Measurements from ENCODE around the gene RIMBP3B. TPM values are rescaled to one million over a fixed set of nuclear protein-coding genes. Genes with fewer than 3 reads are reported as not detected.
"Not testable (repeated sequence)": the region's sequence is repeated elsewhere in the genome, so short reads cannot be mapped to it uniquely, and the experiment has no call there.

The RIMBP3B gene
- total RNA-seq, 1 experiment from 2014 or later, result 0.17 TPM

DNA sequence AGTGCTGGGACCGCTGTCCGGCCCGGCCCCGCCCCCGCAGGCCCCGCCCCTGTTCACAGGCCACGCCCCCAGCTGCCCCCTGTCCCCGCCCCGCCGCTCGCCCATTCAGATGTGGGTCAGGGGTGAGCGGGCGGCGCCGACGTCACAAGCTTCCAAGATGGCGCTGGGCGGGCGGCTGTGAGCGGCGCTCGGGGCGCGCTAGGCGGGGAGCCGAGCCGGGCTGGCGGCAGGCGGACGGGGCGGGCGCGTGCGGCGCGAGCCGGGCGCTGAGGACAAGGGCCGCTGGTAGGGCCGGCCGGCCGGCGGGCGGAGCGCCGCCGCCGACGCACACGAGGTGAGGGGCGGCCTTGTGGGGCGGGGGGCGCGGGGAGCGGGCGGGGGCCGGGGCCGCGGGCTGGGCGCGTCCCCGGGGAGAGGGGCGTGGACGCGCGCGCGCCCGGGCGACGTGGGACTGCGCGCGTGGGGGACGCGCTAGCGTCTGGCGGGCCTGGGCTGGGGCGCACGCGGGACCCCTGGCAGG is 33.7 kb downstream of the RIMBP3B start, which contains the start of gene HIC2:
Gene HIC2, plus strand, starts transcription at position 145 of the 520 bp plus-strand sequence. CDS start 25,461 bp downstream, outside the sequence.
- H3K27me3 Mint-ChIP-seq (ENCODE audit: unreplicated experiment); BruUV-seq (replicated peaks); intact Hi-C loops (cut with micrococcal nuclease; ENCODE audit: unreplicated experiment); H3K4me3 Mint-ChIP-seq (ENCODE audit: low read depth, unreplicated experiment); H3K27ac Mint-ChIP-seq (ENCODE audit: unreplicated experiment); H3K4me1 Mint-ChIP-seq (ENCODE audit: low read depth, unreplicated experiment); CTCF ChIA-PET; H3K9me3 Mint-ChIP-seq (ENCODE audit: low read depth, unreplicated experiment); H3K36me3 Mint-ChIP-seq (ENCODE audit: insufficient read depth, unreplicated experiment): not testable (repeated sequence)
- DNase-seq, result peak; percentile 48

DNA sequence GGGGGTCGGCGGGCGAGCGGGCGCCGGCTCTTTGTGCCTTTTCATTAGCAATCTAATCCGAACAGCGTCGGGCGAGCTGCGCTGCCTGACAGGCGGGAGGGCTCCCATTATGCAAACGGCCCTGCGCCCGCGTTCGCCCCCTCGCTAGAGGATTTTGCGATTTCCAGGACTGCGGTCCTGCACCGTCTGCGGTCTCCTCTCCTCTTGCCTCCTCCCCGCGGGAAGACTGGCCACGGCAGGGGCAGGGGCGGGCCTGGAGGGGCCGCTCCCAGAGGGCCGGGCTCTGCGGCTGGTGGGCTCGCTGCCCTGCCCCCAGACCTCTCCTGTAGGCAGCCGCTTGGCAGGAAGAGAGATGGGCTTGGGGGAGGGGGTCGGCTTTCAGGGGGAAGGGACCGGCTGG is 34.3 kb downstream of the RIMBP3B start:
- H3K4me3 Mint-ChIP-seq (ENCODE audit: low read depth, unreplicated experiment); intact Hi-C loops (cut with micrococcal nuclease; ENCODE audit: unreplicated experiment): not testable (repeated sequence)

DNA sequence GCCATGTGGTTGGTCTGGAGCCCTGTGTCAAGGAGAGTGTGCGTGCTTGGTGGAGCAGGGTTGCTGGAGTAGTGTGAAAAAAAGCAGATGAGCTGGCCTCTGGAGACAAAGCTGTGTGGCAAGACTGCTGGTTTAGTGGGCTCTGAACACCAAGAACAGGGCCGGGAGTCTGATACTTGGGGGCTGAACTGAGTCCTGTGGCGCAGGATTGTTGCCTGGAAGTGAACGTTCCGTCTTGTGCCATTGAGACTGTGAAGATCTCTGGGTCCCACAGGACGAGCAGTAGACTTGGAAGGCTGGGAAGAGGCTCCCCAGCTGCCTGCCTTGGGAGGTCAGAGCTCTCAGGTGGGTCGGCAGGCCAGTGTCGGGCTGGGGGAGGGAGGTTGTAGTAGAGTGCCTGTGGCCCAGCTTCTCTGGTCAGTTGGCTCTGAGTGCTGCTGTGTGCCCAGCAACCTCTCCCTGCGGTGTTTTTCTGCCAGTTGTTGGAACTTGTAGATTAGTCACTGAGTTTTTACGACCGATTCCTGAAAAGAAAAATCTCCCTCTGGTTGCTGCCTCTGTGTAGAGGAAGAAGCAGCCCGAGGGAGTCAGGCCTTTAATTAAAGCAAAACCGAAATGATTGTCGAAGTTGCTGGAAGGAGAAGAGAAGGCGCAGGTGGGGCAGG is 35.6 kb downstream of the RIMBP3B start:
- H3K4me3 Mint-ChIP-seq (ENCODE audit: low read depth, unreplicated experiment); CTCF ChIA-PET; intact Hi-C loops (cut with micrococcal nuclease; ENCODE audit: unreplicated experiment); H3K4me1 Mint-ChIP-seq (ENCODE audit: low read depth, unreplicated experiment); H3K27ac Mint-ChIP-seq (ENCODE audit: unreplicated experiment); H3K36me3 Mint-ChIP-seq (ENCODE audit: insufficient read depth, unreplicated experiment); H3K9me3 Mint-ChIP-seq (ENCODE audit: low read depth, unreplicated experiment); H3K27me3 Mint-ChIP-seq (ENCODE audit: unreplicated experiment); DNase-seq: not testable (repeated sequence)
- TSS peak; percentile 82 for BruUV-seq (replicated peaks)

More for the DNA sequence above, 34.3 kb downstream of the RIMBP3B start:
- DNase-seq; H3K4me1 Mint-ChIP-seq (ENCODE audit: low read depth, unreplicated experiment); H3K27me3 Mint-ChIP-seq (ENCODE audit: unreplicated experiment); BruUV-seq (replicated peaks); H3K27ac Mint-ChIP-seq (ENCODE audit: unreplicated experiment); H3K9me3 Mint-ChIP-seq (ENCODE audit: low read depth, unreplicated experiment); CTCF ChIA-PET; H3K36me3 Mint-ChIP-seq (ENCODE audit: insufficient read depth, unreplicated experiment): not testable (repeated sequence)

DNA sequence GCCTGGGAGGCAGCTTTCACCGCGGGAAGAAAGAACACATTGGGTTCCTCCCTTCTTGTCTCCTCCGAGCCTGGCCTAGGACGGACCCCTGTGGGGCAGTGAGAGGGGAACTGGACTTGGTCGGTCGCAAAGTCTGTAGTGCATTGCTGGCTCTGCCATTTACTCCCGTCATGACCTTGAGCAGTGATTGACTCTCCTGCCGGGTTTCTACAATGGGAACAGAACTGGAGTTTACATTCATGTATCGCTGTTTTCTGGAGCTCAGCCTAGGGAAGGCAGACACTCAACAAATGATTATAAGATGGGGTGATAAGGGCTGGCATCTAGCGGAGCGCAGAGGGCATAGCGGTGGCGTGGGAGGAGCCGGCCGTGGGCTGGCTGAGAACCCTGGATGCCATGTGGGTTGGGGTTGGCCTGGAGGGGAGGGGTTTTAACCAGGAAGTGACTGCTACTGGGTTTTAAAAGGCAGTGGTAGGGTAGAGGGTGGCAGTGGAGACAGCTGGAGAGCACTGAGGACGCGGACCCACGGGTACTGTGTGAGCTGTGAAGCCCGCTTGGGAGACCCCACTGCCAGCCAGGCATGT is 36.7 kb downstream of the RIMBP3B start:
- CTCF ChIA-PET; H3K27ac Mint-ChIP-seq (ENCODE audit: unreplicated experiment); H3K36me3 Mint-ChIP-seq (ENCODE audit: insufficient read depth, unreplicated experiment); H3K4me3 Mint-ChIP-seq (ENCODE audit: low read depth, unreplicated experiment); BruUV-seq (replicated peaks); intact Hi-C loops (cut with micrococcal nuclease; ENCODE audit: unreplicated experiment); DNase-seq; H3K27me3 Mint-ChIP-seq (ENCODE audit: unreplicated experiment); H3K4me1 Mint-ChIP-seq (ENCODE audit: low read depth, unreplicated experiment); H3K9me3 Mint-ChIP-seq (ENCODE audit: low read depth, unreplicated experiment): not testable (repeated sequence)

DNA sequence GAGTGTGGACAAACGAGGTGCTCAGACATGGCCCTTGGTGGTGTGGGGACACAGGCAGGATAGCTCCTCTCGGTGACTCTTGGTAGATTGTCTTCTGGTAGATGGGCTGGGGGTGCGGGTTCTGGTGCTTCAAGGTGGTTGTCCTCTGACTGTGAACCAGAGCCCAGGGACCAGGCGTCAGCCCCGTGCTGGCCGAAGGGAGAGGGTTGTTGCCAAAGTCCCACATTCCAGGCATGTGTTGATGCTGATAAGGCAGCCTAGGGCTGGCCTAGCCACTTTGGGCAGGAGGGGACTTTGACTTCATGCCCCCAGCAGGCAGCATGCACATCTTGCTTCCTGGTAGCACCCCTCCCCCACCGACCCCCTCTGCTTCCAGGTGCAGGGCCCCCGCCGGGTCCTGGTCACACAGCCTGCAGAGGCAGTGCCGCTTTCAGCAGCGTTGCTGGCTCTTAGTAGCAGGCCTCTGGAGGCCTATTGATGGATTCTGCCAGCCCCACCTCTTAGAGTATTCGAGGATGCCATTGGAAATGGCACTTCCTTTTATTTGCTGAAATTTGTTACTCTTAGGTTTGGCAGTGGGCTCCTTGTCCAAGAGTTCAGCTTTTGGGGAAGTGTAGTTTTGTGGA is 40.6 kb downstream of the RIMBP3B start:
- CTCF ChIA-PET; H3K9me3 Mint-ChIP-seq (ENCODE audit: low read depth, unreplicated experiment); BruUV-seq (replicated peaks); DNase-seq; intact Hi-C loops (cut with micrococcal nuclease; ENCODE audit: unreplicated experiment); H3K4me3 Mint-ChIP-seq (ENCODE audit: low read depth, unreplicated experiment); H3K36me3 Mint-ChIP-seq (ENCODE audit: insufficient read depth, unreplicated experiment); H3K4me1 Mint-ChIP-seq (ENCODE audit: low read depth, unreplicated experiment); H3K27ac Mint-ChIP-seq (ENCODE audit: unreplicated experiment); H3K27me3 Mint-ChIP-seq (ENCODE audit: unreplicated experiment): not testable (repeated sequence)

DNA sequence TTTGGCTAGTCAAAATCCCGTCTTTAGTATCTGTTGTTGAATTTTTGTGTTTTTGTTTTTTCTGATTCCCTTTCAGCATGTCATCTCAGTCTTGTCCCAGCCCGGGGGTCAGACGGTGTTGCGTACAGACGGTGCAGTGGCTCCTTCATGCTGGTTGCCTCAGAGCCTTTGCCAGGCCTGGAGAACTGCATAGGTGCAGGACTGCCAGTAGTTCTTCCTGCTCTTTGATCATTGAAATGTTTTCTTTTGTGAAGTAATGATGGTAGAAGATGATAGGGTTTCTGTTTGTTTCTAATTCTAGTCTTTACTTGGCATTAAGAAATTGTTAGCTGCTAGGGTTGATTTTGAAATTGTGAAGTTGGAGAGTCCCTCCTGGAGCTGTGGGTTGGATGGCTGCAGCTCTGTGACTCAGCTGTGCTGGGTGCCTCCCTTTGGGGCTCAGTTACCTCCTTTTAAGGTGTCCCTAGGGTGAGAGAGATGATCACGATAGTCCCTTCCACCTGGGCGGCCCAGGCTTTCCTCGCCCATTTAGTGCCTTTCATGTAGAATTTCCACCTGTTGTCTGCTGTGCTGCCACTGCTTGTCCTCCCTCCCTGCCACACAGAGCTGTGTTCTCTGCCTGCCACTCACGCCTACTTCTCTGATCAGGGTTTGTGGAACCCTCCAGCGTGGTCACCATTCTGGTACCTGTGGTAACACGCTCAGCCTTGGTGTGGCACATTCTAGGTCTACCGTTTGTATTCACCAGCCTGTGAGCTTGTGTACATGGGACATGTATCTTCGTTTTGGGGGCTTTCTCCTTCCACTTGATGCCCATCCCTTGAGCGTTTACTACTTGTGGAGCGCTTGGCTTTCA is 51.1 kb downstream of the RIMBP3B start:
- H3K36me3 Mint-ChIP-seq (ENCODE audit: insufficient read depth, unreplicated experiment); intact Hi-C loops (cut with micrococcal nuclease; ENCODE audit: unreplicated experiment); DNase-seq; H3K4me1 Mint-ChIP-seq (ENCODE audit: low read depth, unreplicated experiment); BruUV-seq (replicated peaks); H3K9me3 Mint-ChIP-seq (ENCODE audit: low read depth, unreplicated experiment); CTCF ChIA-PET; H3K27ac Mint-ChIP-seq (ENCODE audit: unreplicated experiment); H3K27me3 Mint-ChIP-seq (ENCODE audit: unreplicated experiment); H3K4me3 Mint-ChIP-seq (ENCODE audit: low read depth, unreplicated experiment): not testable (repeated sequence)

DNA sequence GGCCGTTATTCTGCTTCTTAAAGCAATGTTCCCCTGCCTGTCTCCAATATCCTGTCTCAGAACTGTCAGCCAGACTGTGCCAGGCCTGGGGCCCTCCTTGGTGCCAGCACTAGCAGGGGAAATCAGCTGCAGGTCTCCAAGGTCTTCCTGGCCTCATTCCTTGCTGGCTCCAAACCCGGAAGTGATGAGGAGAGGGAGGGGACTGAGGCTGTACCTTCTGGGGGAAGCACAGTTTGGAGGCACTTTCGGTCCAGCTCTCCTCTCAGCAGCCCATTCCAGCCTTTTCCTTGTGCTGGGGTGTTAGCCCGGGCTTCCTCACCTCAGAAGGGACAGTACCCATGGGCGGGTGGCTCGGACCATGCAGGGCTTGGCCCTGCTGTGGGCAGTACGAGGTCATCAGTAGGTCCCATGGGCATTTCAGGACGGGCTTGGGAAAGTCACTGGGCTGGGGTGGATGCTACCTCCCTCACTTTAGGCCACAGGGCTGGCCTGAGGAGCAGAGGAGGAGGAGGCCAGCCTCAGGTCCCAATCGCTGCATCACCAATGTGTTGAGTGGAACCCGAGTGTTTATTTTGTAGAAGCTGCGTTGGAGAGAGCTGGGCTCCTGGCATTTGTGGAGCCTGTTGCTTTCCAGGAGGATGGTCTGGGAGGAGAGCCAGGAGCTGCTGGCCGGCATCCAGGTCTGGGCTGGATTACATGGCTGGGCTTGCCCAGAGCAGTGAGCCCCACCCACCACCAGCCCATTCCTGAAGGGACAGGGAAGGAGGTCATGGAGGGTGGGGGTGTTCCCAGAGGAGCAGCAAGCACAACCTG is 52.7 kb downstream of the RIMBP3B start:
- H3K36me3 Mint-ChIP-seq (ENCODE audit: insufficient read depth, unreplicated experiment); H3K9me3 Mint-ChIP-seq (ENCODE audit: low read depth, unreplicated experiment); H3K27me3 Mint-ChIP-seq (ENCODE audit: unreplicated experiment); H3K27ac Mint-ChIP-seq (ENCODE audit: unreplicated experiment); BruUV-seq (replicated peaks); intact Hi-C loops (cut with micrococcal nuclease; ENCODE audit: unreplicated experiment); H3K4me3 Mint-ChIP-seq (ENCODE audit: low read depth, unreplicated experiment); DNase-seq; CTCF ChIA-PET; H3K4me1 Mint-ChIP-seq (ENCODE audit: low read depth, unreplicated experiment): not testable (repeated sequence)

DNA sequence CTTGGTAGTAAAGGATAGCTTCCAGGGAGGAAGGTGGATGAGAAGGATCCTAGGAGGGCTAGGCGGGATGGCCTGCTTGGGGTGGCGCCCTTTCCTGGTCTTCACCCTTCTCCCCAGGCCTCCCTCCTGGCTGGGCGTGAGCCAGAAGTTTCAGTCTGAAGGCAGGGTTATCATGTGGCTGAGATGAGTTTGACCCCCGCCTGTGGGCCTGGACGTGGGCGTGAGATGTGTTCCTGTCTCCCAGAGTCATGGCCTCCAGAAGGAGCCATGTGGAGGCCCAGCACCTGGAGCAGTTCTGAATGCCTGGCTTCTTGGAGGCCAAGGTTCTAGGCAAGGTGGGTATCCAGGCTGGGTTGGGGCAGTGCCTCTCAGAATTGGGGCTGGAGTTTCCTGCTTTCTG is 54.5 kb downstream of the RIMBP3B start:
- H3K27me3 Mint-ChIP-seq (ENCODE audit: unreplicated experiment); CTCF ChIA-PET; H3K4me3 Mint-ChIP-seq (ENCODE audit: low read depth, unreplicated experiment); DNase-seq; H3K27ac Mint-ChIP-seq (ENCODE audit: unreplicated experiment); H3K4me1 Mint-ChIP-seq (ENCODE audit: low read depth, unreplicated experiment); intact Hi-C loops (cut with micrococcal nuclease; ENCODE audit: unreplicated experiment); H3K36me3 Mint-ChIP-seq (ENCODE audit: insufficient read depth, unreplicated experiment); BruUV-seq (replicated peaks); H3K9me3 Mint-ChIP-seq (ENCODE audit: low read depth, unreplicated experiment): not testable (repeated sequence)
